SK-N-SH (cell line): ENCODE measurements around the gene RFT1. TPM values are rescaled to one million over a fixed set of nuclear protein-coding genes. Genes with fewer than 3 reads are reported as not detected.

Experiments
- CTCF ChIA-PET: fragments of 300-600, 350-600 bp; formaldehyde crosslinking; extraction: SDS; loops from one replicate; lab custom pipeline; 2021; lab: Yijun Ruan, JAX
- POLR2A ChIA-PET: fragments of 350-600 bp; sonication (Branson Sonifier 250); formaldehyde crosslinking; extraction: SDS; loops from one replicate; lab custom pipeline; 2020; ENCODE audit warnings: antibody characterized with exemption, inconsistent platforms; lab: Yijun Ruan, JAX
- DNase-seq: peaks from one replicate; pipeline ENCODE4 v3.0.0; 2012
- H2AFZ ChIP-seq: fragments of 200-600 bp; sonication (generic); 2 replicates; pipeline ENCODE4 v1.8.1; 2016; ENCODE audit warnings: antibody characterized with exemption, mild to moderate bottlenecking, low read depth
- H3F3A ChIP-seq: fragments of 200-600 bp; sonication (generic); replicated peaks from 2 replicates; pipeline ENCODE3; 2016; ENCODE audit warnings: antibody characterized with exemption, mild to moderate bottlenecking; ENCODE audit not compliant: insufficient read depth
- H3K27ac ChIP-seq, 2 experiments: fragments of 200-500 bp in 1 of 2; fragments of 200-600 bp in 1 of 2; sonication (Bioruptor generic) in 1 of 2; sonication (generic), shearing (Covaris generic) in 1 of 2; 2 replicates each; pipeline versions ENCODE4 v1.5.1 to v1.6.1; 2014 to 2016; ENCODE audit warnings: low read depth in 2 of 2, inconsistent platforms in 1 of 2, low read length in 1 of 2, mild to moderate bottlenecking in 1 of 2, mixed read lengths in 1 of 2
- H3K27me3 ChIP-seq: fragments of 200-600 bp; sonication (generic), shearing (Covaris generic); 2 replicates; pipeline ENCODE4 v1.6.1; 2016; ENCODE audit warnings: mixed run types; ENCODE audit not compliant: insufficient read depth
- H3K36me3 ChIP-seq, 2 experiments: fragments of 200-500 bp in 1 of 2; fragments of 200-600 bp in 1 of 2; sonication (Bioruptor generic) in 1 of 2; sonication (generic) in 1 of 2; replicated peaks in 1 of 2; 2 replicates each; pipeline versions ENCODE3 to v1.5.1; 2014 to 2016; ENCODE audit warnings: low read length in 1 of 2, mild to moderate bottlenecking in 1 of 2; ENCODE audit not compliant: insufficient read depth in 2 of 2, control insufficient read depth in 1 of 2
- H3K4me1 ChIP-seq, 2 experiments: fragments of 200-500 bp in 1 of 2; fragments of 200-600 bp in 1 of 2; sonication (Bioruptor generic) in 1 of 2; sonication (generic), shearing (Covaris generic) in 1 of 2; 2 replicates each; pipeline versions ENCODE4 v1.5.1 to v1.6.1; 2014 to 2016; ENCODE audit warnings: low read depth in 1 of 2, low read length in 1 of 2, mixed run types in 1 of 2; ENCODE audit not compliant: insufficient read depth in 2 of 2, control insufficient read depth in 1 of 2
- H3K4me2 ChIP-seq: fragments of 200-600 bp; sonication (generic), shearing (Covaris generic); 2 replicates; pipeline ENCODE4 v1.6.1; 2017; ENCODE audit warnings: mixed run types
- H3K4me3 ChIP-seq, 2 experiments: fragments of 200-500 bp in 1 of 2; fragments of 200-600 bp in 1 of 2; sonication (Bioruptor generic) in 1 of 2; sonication (generic), shearing (Covaris generic) in 1 of 2; 2 replicates each; pipeline versions ENCODE4 v1.5.1 to v1.8.1; 2014 to 2016; ENCODE audit warnings: low read depth in 2 of 2, inconsistent platforms in 1 of 2, low read length in 1 of 2, mild to moderate bottlenecking in 1 of 2, mixed read lengths in 1 of 2, moderate library complexity in 1 of 2
- H3K79me2 ChIP-seq: fragments of 200-600 bp; sonication (generic); 2 replicates; pipeline ENCODE4 v1.8.1; 2017; ENCODE audit warnings: mild to moderate bottlenecking; ENCODE audit not compliant: insufficient read depth
- H3K9ac ChIP-seq: fragments of 200-600 bp; sonication (generic); 2 replicates; pipeline ENCODE4 v1.6.1; 2017; ENCODE audit warnings: mixed run types
- H3K9me2 ChIP-seq: fragments of 200-600 bp; sonication (generic); 2 replicates; pipeline ENCODE4 v1.6.1; 2017; ENCODE audit warnings: mixed run types
- H3K9me3 ChIP-seq: fragments of 200-600 bp; sonication (generic); 2 replicates; pipeline ENCODE4 v1.6.1; 2017; ENCODE audit warnings: mixed run types, mild to moderate bottlenecking, moderate library complexity
- H4K20me1 ChIP-seq: fragments of 200-600 bp; sonication (generic); 2 replicates; pipeline ENCODE4 v1.6.1; 2017; ENCODE audit warnings: mild to moderate bottlenecking, mixed run types; ENCODE audit not compliant: insufficient read depth
- CTCF ChIP-seq: fragments of 200-600 bp; sonication (generic); IDR thresholded peaks from 2 replicates; pipeline ENCODE4 v1.6.1; 2017; ENCODE audit warnings: antibody characterized with exemption, mild to moderate bottlenecking, moderate library complexity
- EP300 ChIP-seq, 2 experiments: IDR thresholded peaks; 2 replicates each; pipeline versions ENCODE4 v1.4.0 to v1.6.1; 2012; ENCODE audit warnings: borderline replicate concordance in 1 of 2, low read depth in 1 of 2, low read length in 1 of 2
- FOSL2 ChIP-seq: IDR thresholded peaks from 2 replicates; pipeline ENCODE4 v1.4.0; 2012; ENCODE audit warnings: low read depth, mild to moderate bottlenecking, moderate library complexity, borderline replicate concordance
- GATA2 ChIP-seq: sonication (generic); formaldehyde crosslinking; IDR thresholded peaks from 2 replicates; pipeline ENCODE4 v1.5.0; 2020; ENCODE audit warnings: mild to moderate bottlenecking, missing genetic modification reagents
- IRF3 ChIP-seq: fragments of 150-350 bp; IDR thresholded peaks from 2 replicates; pipeline ENCODE4 v1.6.1; 2016; ENCODE audit warnings: mild to moderate bottlenecking, low read depth, low read length
- MEF2A ChIP-seq: IDR thresholded peaks from 2 replicates; pipeline ENCODE4 v1.4.0; 2012; ENCODE audit warnings: low read depth, borderline replicate concordance
- NRF1 ChIP-seq: IDR thresholded peaks from 2 replicates; pipeline ENCODE4 v1.6.1; 2012; ENCODE audit warnings: low read depth, mild to moderate bottlenecking, low read length
- PBX3 ChIP-seq: IDR thresholded peaks from 2 replicates; pipeline ENCODE4; 2012
- REST ChIP-seq: IDR thresholded peaks from 2 replicates; pipeline ENCODE4 v1.6.1; 2012; ENCODE audit warnings: mild to moderate bottlenecking, low read depth, low read length, moderate library complexity
- SIN3A ChIP-seq: IDR thresholded peaks from 2 replicates; pipeline ENCODE4 v1.6.1; 2012; ENCODE audit warnings: low read depth, mild to moderate bottlenecking, low read length, moderate library complexity, borderline replicate concordance
- TEAD4 ChIP-seq: IDR thresholded peaks from 2 replicates; pipeline ENCODE4 v1.4.0; 2012; ENCODE audit warnings: mild to moderate bottlenecking, borderline replicate concordance; ENCODE audit not compliant: insufficient read depth
- YY1 ChIP-seq: IDR thresholded peaks from 2 replicates; pipeline ENCODE4 v1.4.0; 2012; ENCODE audit warnings: low read depth, mild to moderate bottlenecking
- WGBS: methylation state at CpG from one replicate; pipeline ENCODE4 v1.1.6; 2017; ENCODE audit warnings: low lambda C conversion rate; 5-methylcytosine and 5-hydroxymethylcytosine counted together
- polyA plus RNA-seq, 3 experiments: library from polyadenylated mRNA; depleted of rRNA; stranded (reverse); fragments of >200 nt; gene quantifications; 2 replicates each; pipeline ENCODE4 v1.2.3, GENCODE V29; 2012
- TF ChIP-seq, protein P1 (sequence below): IDR thresholded peaks from 2 replicates; pipeline ENCODE4 v1.4.0; 2012; ENCODE audit warnings: low read depth

Gene RFT1
- polyA plus RNA-seq, 1 of the 3 experiments (the other 2 are of a cell fraction), result 13.8 TPM

GRCh38 chr3:53153264-53153823, 23.1 kb upstream of the RFT1 start:
- Histone ChIP-seq H3K4me3 (no peak overlapping the region), H3K9me2 (no peaks in the 10 kb centered on the region), H3K9ac (no peak overlapping the region), H3K27me3 (no peaks in the 10 kb centered on the region), H3F3A (no peaks in the 10 kb centered on the region), H3K36me3 (no peaks in the 10 kb centered on the region), H3K4me1 (peaks cover 0 to 5% of the 10 kb centered on the region in 2 experiments; a peak in 2 of 4 replicates), H3K9me3 (no peaks in the 10 kb centered on the region), H3K79me2 (no peaks in the 10 kb centered on the region)
- ChIA-PET CTCF (no interaction called here), POLR2A (no interaction called here)
- no peak for DNase-seq
- no peak for TF ChIP-seq IRF3
- no peak for TF ChIP-seq CTCF
- no peak for TF ChIP-seq EP300 (IDR thresholded peaks at IDR 0.05; ENCODE audit: borderline replicate concordance in 1 of 2, low read depth in 1 of 2, low read length in 1 of 2)
- TF ChIP-seq TEAD4, result no peak
- TF ChIP-seq NRF1, result no peak
- no peak for TF ChIP-seq PBX3
- TF ChIP-seq, all 33 proteins: peak for 0
- no peak overlapping the region for H3K27ac ChIP-seq
- no peaks in the 10 kb centered on the region for H4K20me1 ChIP-seq
- 92% methylated on average over 3 of the region's 3 CpGs for WGBS
- H3K4me2 ChIP-seq, result no peak overlapping the region
- no peak overlapping the region for H2AFZ ChIP-seq

DNA sequence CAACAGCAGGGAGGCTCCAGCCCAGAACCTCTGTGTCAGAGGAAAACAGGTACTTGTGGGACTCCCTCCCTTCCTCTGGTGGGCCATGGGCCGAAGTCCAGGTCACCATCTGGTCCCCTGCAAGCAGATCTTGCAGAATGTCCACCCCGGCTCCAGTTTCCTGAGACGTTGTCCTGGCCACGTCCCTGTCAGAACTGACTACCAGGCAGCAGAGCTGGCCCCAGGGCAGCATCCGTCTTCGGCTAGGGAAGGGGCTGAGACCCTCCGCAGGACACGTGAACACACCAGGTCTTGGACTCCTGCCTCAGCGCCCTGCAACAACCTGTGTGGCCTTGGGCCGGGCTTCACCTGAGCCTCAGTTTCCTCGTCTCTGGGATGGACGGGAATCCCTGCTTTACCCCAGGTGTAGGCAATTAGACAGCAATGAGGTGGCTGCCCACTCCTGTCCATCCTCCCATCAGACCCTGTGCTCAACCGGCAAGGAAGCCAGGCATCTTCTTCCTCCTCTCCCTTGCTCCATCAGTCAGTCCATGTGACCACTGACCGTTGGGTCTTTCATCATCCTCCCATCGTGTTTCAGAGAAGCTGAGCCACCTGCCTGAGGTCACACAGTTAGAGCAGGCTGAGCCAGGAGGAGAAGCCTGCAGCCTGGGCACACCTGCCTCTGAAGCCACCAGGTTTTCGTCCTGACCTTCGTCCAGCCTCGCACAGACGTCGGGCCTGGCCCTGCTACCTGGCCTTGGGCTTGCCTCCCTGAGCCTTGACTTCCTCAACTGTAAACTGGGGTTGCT, 21.8 kb upstream of the RFT1 start:
- Histone ChIP-seq H3K4me2 (no peak overlapping the region), H3K79me2 (no peaks in the 10 kb centered on the region), H3F3A (no peaks in the 10 kb centered on the region), H3K4me3 (no peak overlapping the region), H2AFZ (no peak overlapping the region)
- WGBS, result 91% methylated on average over 9 of the region's 20 CpGs
- CTCF ChIA-PET, result interaction anchor here (0.9 to 1.7 kb wide), 2 partner anchors 16 to 44 kb away, joined by 3 to 6 read pairs; no protein-coding TSS in a partner anchor
- no peak for DNase-seq
- TF ChIP-seq PBX3, result no peak
- no peak for TF ChIP-seq YY1
- TF ChIP-seq GATA2 (CRISPR knock-in tag), result no peak
- no peak for TF ChIP-seq REST
- TF ChIP-seq SIN3A, result no peak
- TF ChIP-seq MEF2A, result no peak
- no peak for TF ChIP-seq FOSL2
- TF ChIP-seq, protein P1, sequence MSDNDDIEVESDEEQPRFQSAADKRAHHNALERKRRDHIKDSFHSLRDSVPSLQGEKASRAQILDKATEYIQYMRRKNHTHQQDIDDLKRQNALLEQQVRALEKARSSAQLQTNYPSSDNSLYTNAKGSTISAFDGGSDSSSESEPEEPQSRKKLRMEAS, result no peak
- TF ChIP-seq, all 33 proteins: peak for 0
- Histone ChIP-seq H3K9ac (no peak overlapping the region), H3K36me3 (no peaks in the 10 kb centered on the region), H4K20me1 (no peaks in the 10 kb centered on the region), H3K4me1 (peaks cover 0 to 5% of the 10 kb centered on the region in 2 experiments; a peak in 2 of 4 replicates), H3K9me2 (no peaks in the 10 kb centered on the region), H3K9me3 (no peaks in the 10 kb centered on the region), H3K27ac (no peak overlapping the region), H3K27me3 (no peaks in the 10 kb centered on the region)
- POLR2A ChIA-PET, result interaction anchor here (0.6 kb wide), 1 partner anchor 13 kb away, joined by 3 read pairs; no protein-coding TSS in a partner anchor
